ENCODE results near the gene CHMP6.

The CHMP6 gene

DNA sequence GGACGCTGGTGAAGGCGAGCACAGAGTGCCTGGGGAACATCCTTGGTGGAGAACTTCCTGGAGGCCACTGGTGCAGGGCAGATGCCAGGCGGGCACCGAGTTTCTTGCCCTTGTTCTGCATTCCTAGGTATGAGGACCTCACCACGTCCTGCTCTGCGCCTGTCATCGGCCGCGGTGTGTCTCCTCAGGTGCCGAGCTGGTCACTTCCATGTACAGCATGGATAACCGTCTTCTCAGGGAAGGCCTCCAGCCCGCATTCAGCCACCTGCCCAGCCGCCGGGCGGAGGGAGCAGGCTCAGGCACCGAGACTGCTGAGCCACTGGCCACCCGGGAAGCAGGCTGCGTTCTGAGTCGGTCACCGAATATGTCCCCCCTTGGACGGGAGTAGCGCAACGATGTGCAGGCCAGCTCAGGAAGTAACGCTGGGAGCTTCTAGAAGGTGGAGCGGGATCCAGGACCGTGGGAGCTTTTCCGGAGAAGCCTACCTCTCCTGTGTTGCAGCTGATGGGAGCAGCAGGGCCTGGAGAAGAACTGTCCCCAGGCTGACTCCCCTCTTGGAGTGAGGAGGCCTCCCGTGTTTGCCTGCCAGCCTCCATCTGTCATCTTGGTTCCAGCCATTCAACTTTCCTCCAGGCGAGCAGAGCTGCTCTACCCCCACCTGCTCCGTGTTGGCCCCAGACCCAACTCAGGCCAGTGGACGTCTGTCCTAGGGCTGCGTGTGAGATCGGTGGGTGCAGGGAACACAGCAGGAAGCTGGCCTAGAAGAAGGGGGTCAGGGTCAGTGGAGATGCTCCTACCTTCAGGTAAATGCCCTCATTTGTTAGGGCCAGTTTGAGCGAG is 41.2 kb downstream of the CHMP6 start:
- Mint-ChIP-seq H3K36me3 (no peaks in the 10 kb centered on the region), H3K9me3 (ENCODE audit: low read depth) (no peaks in the 10 kb centered on the region), H3K4me3 (peak overlapping the region; percentile 79), H3K4me1 (ENCODE audit: low read depth) (peaks cover 27% of the 10 kb centered on the region), H3K27ac (no peak overlapping the region), H3K27me3 (no peaks in the 10 kb centered on the region)

DNA sequence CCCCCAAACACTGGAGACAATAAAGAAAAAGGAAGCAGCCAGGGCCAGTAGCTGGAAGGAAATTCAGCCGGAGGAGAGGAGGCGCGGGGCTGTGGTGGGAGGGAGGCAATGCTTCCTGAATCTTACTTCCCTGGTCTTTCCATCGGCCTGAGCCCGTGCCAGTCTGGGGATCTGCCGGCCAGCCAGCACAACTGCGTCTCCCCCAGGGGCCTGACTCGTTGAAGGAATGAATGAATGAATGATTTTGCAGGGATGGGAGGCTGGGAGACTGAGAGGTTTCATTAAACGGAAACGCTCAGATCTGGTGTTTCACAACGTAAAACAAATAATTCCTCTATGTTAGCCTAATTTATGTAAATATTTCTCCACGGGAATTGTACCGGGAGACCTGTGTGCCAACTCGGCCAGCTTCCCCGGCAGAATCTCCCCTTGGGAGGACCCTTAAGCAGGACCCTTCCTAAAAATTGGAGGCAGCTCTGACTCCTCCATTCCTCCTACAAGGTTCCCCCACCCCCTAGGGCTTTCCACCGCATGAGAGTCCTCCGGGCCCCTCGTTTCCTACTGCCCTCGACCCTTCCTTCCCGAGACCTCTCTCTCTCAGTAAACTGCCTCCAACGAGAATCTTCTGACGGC is 42.0 kb downstream of the CHMP6 start:
- H3K4me3 Mint-ChIP-seq, result peak overlapping the region; percentile 79
- H3K4me1 Mint-ChIP-seq (ENCODE audit: low read depth), result peaks cover 26% of the 10 kb centered on the region
- H3K27me3 Mint-ChIP-seq, result no peaks in the 10 kb centered on the region
- H3K36me3 Mint-ChIP-seq, result no peaks in the 10 kb centered on the region
- no peaks in the 10 kb centered on the region for H3K9me3 Mint-ChIP-seq (ENCODE audit: low read depth)
- no peak overlapping the region for H3K27ac Mint-ChIP-seq

DNA sequence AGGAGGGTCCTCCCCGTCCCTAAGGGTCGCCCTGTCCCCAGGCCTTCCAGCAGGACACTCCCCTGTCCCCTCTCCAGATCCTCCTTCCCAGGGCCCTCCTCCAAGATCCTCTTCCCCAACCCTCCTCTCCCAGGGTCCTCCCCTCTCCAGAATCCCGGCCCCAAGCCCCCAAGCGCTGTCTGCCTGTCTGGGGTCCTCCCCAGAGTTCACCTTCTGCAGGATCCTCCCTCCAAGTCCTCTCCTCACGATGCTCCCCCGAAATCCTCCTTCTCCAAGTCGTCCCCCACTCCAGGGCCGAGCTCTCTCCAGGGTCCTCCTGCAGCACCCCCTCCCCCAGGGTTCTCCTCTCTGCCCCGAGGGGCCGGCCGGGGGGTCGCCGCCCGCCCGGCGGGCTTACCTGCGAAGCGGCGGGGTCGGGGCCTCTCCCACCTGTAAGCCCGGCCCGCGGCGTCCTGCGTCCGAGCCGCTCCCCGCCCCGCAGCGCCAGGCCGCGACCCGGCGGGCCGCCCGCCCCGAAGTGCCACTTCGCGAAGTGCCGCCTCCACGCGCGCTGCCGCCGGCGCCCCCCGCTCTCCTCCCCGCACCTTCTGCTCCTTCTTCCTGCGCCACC is 42.6 kb downstream of the CHMP6 start:
- Mint-ChIP-seq H3K4me3 (peak overlapping the region; percentile 79), H3K27ac (no peak overlapping the region), H3K36me3 (no peaks in the 10 kb centered on the region), H3K9me3 (ENCODE audit: low read depth) (no peaks in the 10 kb centered on the region), H3K4me1 (ENCODE audit: low read depth) (peaks cover 23% of the 10 kb centered on the region), H3K27me3 (no peaks in the 10 kb centered on the region)

DNA sequence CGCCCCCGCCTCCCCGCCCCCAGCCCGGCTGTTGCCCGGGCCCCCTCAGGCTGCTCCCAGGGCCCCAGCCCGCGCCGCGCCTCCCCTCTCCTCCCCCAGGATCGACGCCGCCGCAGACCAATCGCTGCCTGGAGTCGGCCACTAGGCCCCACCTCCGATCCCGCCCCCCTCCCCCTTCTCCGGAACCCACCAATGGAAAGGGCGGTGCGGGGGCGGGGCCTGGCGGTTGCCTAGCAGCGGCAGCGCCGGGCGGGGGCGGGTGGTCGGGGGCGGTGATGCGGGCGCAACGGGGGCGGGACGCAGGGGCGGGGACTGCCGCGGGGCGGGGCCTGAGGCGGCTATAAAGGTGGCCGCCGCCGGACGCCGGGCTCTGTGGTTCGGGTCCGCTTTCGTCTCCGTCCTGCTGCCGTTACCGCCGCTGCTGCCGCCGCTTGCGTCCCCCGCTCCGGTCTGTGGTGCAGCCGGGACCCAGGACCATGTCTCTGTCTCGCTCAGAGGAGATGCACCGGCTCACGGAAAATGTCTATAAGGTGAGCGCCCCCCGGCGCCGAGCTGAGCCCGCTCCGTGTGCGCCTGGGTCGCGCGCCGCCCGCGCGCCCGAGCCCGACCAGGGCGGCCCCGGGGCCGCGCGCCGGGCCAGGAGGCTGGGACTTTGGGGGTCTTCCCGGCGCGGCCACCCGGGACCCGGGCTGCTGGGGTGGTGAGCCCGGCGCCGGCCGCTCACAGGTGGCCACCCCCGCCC is 43.3 kb downstream of the CHMP6 start, which contains the start of gene BAIAP2:
TSS of gene BAIAP2 (plus strand) at position 373 of the 742 bp plus-strand sequence. CDS start at position 477, 104 bp downstream.
- H3K27ac Mint-ChIP-seq, result peak within 1 kb of the TSS; percentile 61
- no peaks in the 10 kb centered on the region for H3K9me3 Mint-ChIP-seq (ENCODE audit: low read depth)
- H3K4me1 Mint-ChIP-seq (ENCODE audit: low read depth), result peaks cover 23% of the 10 kb centered on the region
- H3K27me3 Mint-ChIP-seq, result no peaks in the 10 kb centered on the region
- H3K4me3 Mint-ChIP-seq, result peak within 1 kb of the TSS; percentile 87
- no peaks in the 10 kb centered on the region for H3K36me3 Mint-ChIP-seq

DNA sequence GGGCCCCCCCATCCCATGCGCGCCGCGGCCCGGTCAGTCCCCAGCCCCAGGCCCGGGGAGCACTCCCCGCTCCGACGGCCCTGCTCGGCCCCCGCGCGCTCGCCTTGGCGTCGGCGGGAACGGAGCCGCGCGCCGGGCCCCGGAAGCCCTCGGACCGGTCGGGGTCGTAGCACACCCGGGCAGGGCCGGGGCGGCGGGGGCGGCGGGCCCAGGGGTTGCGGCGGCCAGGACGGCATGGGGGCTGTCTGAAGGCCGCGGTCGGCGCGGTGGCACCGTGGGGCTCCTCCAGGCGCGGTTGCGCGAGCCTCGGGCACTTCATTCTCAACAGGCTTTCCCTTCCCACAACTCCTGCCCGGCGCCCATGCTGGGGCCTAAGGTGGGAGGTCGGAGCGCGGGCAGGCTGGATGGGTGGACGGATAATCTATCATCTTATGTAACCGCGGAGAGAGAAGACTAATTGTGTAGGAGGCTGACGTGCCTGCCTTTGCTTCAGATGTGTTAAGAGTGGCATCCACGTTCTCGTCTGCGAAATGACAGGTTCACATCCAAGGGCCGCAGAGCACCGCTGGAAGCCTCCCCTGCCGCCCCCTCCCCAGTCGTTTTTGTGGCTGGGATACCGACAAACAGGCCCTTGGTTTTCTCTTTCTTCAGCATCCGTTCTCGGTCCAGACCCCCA is 44.0 kb downstream of the CHMP6 start:
- Mint-ChIP-seq H3K4me1 (ENCODE audit: low read depth) (peaks cover 23% of the 10 kb centered on the region), H3K27ac (no peak overlapping the region), H3K27me3 (no peaks in the 10 kb centered on the region), H3K9me3 (ENCODE audit: low read depth) (no peaks in the 10 kb centered on the region), H3K36me3 (no peaks in the 10 kb centered on the region), H3K4me3 (peak overlapping the region; percentile 87)

DNA sequence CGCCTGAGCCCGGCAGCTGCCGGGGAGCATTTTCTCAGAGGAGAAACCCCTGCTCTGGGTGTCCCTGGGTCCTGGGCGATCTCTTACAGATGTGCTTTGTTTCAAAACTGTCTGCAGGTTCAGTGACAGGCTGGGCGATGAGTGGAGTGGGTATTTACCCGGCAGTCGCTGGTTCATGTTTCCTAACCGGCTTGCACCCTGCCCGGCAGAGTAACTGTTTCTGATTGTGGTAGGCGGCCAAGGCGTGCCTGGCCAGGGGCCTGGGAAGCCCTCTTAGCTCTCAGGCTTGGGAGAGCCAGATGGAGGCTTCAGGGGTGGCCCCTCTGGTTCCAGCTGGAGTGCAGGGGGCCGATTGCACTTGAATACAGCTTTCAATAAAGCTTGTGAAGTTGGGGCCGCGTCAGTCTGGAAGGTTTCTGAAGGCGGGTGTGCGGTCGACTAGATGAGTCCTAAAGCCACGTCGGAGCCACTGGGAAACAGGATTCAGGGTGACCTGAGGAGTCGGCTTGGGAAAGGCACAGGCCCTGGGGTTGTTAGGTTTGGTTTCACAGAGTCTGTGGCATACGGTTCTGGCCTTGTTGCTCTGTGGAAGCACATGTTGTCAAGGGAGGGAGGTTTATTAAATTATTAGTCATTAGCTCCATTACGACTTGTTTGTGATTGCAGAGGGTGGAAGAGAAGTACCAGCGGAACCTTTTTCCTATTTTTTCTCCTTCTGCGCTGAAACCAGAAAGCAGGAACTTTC is 44.7 kb downstream of the CHMP6 start:
- no peaks in the 10 kb centered on the region for H3K36me3 Mint-ChIP-seq
- H3K9me3 Mint-ChIP-seq (ENCODE audit: low read depth), result no peaks in the 10 kb centered on the region
- peaks cover 23% of the 10 kb centered on the region for H3K4me1 Mint-ChIP-seq (ENCODE audit: low read depth)
- peak overlapping the region; percentile 87 for H3K4me3 Mint-ChIP-seq
- H3K27ac Mint-ChIP-seq, result peak overlapping the region; percentile 22
- no peaks in the 10 kb centered on the region for H3K27me3 Mint-ChIP-seq

DNA sequence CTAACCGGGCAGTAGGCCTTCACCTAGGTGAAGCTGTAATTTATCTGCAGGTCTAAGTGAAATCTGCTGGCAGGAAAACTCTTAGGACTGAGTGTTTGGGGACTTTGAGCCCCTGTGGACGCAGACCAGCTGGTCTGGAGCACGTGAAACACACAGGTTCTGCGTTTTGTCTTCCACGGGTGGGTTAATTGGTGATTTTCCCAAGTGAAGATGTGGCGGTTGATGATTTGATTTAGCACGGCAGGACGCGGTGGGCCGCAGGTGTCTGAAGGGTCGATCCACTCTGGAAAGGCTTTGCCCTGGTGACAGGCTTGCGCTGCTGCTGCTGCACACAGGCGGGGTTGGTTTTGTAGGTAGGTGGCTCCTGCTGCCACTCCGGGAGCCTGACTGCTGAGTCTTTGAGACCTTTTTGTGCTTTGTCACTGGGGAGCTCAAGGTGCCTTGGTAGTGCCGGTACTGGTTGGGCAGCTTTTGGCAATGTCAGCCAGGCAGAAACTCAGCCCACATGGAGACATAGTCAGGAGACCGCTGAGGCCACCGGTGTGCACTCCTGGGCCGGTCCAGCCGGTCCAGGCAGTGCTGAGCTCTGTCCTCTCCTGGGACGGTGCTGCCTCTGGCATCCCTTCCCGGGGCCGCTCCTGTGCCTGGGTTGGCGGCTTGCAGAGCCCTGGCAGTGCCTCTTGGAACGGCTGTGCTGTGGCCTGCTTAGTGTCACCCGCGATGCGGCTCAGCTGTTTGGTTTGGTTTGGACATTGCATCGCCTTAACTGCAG is 45.6 kb downstream of the CHMP6 start:
- H3K27ac Mint-ChIP-seq, result no peak overlapping the region
- H3K36me3 Mint-ChIP-seq, result no peaks in the 10 kb centered on the region
- H3K4me3 Mint-ChIP-seq, result peak overlapping the region; percentile 87
- H3K4me1 Mint-ChIP-seq (ENCODE audit: low read depth), result peaks cover 23% of the 10 kb centered on the region
- no peaks in the 10 kb centered on the region for H3K9me3 Mint-ChIP-seq (ENCODE audit: low read depth)
- no peaks in the 10 kb centered on the region for H3K27me3 Mint-ChIP-seq

DNA sequence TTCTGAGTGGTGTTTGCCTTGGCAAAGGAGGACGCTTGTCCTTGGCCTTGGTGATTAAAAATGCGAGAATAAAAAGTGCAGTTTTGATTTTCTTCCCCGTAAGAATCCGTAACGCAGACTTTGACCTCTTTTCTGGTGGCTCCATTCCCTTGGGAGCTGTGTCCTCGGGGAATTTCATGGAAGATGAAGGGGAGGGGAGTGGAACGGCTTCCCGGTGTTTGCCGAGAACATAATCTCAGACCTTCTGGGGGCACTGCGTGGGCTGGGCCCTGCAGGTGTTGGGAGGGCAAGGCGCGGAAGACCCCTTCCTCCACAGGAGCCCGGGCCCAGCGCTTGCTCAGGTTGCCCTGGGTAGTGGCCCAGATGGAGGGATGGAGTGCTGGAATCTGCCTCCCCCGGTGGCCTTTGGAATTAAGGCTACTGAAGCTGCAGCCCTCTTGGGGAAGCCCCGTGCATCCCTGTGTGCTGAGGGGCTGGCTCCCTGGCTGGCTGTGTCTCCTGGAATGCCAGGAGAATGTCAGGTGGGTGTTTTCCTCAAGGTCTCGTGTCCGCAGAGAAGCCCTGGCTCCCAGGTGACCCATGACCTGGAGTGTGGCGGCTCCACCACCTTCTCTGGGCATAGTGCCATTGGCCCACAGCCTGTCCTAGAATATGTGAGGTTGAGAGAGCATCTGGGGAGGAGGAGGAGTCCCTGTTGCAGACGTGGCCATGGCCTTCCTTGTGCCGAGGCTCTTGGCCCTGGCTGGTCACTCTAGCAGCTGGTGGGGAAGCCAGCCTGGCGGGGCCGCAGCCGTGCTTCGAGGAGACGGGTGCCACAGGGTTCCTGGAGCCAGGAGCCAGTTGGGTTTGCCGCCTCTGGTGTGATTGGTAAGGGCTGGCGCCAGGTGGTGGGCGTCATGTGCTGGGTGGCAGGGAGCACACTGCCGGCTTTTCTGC is 46.4 kb downstream of the CHMP6 start:
- Mint-ChIP-seq H3K9me3 (ENCODE audit: low read depth) (no peaks in the 10 kb centered on the region), H3K27ac (no peak overlapping the region), H3K4me3 (no peak overlapping the region), H3K36me3 (no peaks in the 10 kb centered on the region), H3K27me3 (no peaks in the 10 kb centered on the region), H3K4me1 (ENCODE audit: low read depth) (peaks cover 23% of the 10 kb centered on the region)

DNA sequence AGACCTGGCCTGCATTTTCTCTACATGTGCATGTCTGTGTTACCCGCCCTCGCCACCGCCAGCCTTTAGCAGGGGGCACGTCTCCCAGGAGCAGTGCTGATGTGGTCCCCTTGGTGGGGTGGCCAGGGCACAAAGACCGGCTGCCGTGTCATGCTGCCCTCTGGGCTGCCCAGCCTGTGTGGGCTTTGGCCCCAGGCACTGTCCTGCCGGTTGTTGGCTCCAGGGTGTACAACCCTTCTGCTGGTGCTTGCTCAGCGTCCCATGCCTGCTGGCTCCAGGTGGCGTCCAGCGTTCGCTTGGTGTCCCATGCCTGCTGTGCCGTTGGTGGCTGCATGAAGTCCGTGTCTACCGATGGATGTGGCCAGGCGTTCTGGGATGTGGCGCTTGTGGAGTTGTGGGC is 47.5 kb downstream of the CHMP6 start:
- Mint-ChIP-seq H3K27ac (no peak overlapping the region), H3K4me1 (ENCODE audit: low read depth) (peaks cover 14% of the 10 kb centered on the region), H3K9me3 (ENCODE audit: low read depth) (no peaks in the 10 kb centered on the region), H3K4me3 (no peak overlapping the region), H3K36me3 (no peaks in the 10 kb centered on the region), H3K27me3 (no peaks in the 10 kb centered on the region)

DNA sequence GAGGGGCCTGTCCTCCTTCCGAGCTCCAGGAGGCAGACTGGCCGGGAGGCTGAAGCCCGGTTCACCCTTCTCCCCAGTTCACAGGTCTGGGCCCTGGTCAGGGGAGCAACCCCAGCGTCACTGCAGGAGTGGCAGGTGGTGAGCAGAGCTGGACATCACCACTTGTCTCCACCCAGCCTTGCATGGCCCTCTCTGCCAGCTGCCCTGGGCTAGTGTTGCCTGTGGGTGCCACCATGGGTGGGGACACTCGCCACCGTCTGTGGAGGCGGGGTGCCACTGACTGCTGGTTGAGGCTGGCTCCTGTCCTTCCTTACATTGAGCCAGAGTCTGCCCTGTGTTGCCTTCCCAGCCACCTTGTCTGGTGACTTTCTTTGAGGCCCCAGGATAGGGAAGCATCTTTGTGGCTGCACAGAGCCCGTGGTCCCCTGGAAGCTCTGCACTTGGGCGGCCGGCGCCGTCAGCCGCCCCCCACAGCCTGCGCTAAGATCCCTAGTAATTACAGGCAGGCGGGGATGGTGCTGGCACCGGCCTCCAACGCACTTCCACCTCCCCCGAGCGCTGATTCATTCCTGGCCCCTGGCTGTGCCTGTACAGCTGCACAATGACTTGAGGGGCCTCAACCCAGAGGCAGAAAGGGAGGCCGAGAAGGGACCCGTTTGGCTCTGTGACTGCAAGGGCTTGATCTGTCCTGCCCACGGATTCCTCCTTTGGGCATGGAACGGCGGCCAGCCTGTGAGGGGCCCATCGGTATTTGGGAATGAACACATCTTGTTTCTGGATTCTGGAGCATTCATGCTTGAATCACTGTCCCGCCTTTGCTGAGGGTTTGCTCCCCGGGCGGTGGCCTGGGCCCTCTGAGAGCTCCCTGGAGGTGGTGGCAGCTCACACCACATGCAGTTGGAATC is 48.5 kb downstream of the CHMP6 start:
- Mint-ChIP-seq H3K9me3 (ENCODE audit: low read depth) (no peaks in the 10 kb centered on the region), H3K27ac (no peak overlapping the region), H3K4me1 (ENCODE audit: low read depth) (peaks cover 11% of the 10 kb centered on the region), H3K36me3 (no peaks in the 10 kb centered on the region), H3K27me3 (no peaks in the 10 kb centered on the region), H3K4me3 (no peak overlapping the region)

DNA sequence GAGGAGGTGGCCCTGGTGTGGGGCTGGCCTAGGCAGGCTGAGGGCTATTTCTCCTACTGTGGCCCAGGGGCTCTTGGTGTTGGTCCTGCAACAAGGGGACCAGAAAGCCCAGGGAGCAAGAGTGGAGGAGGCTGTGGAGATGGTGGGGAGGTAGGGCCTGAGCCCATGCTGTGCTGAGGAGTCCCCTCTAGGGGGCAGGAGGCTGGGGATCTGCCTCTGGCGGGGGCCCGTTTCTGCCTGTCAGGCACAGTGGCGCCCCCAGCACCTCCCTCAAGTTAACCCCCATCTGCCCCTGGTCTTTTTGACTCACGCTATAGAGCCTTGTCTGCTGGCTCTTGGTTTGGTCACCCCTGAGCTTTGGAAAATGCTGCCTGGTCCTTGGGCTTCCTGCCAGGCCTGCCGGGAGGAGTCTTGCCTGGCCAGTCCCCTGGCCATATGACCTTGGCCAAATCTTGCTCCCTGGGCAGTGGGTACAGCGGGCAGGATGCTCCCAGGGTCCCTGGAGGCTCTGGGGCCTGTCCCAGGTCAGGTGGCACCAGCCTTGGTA is 49.2 kb downstream of the CHMP6 start:
- Mint-ChIP-seq H3K27ac (no peak overlapping the region), H3K4me1 (ENCODE audit: low read depth) (peaks cover 9% of the 10 kb centered on the region), H3K36me3 (no peaks in the 10 kb centered on the region), H3K4me3 (no peak overlapping the region), H3K9me3 (ENCODE audit: low read depth) (no peaks in the 10 kb centered on the region), H3K27me3 (no peaks in the 10 kb centered on the region)
